Measurements from ENCODE around the gene FER. TPM values are rescaled to one million over a fixed set of nuclear protein-coding genes. Genes with fewer than 3 reads are reported as not detected.

FER gene
- total RNA-seq = 31.2 and 38.0 TPM in 2 replicates

DNA sequence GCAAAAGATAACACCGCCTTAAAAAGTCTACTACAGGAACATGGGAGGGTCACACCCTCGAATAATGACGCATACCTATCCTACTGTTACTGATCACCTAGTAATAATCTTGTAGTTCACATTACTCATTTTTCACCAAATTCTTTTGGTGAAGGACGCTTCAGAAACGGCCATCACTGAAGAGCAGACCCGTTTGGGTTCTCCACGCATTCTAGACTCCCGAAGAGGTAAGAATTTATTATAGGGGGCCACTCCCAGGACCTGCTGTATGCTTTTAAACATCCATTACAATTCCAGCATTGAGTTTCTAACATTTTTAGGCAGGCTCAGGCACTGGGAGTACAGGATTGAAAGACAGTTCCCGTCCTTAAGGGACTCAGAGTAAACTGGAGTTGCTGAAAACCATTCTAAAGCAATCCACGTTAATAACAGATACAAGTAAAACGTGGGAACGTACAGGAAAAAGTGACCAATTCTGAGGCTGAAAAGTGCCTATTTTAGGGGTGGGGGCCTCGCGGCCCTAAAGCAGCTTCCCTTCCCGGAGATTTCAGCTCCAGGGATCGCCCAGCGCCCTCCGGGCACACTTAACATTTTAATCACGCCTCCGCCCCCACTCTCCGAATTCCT, at the start of gene FER:
TSS of gene FER (plus strand) at position 124 of the 627 bp plus-strand sequence. CDS start 50,286 bp downstream, outside the sequence.

Measured in smooth muscle cell of the pulmonary artery (primary cell).